ENCODE results near the gene ETV5. TPM values are rescaled to one million over a fixed set of nuclear protein-coding genes. Genes with fewer than 3 reads are reported as not detected.

Gene ETV5
- total and polyA plus RNA-seq, 2 donors (not counting 1 experiment from before 2014, with no cell fraction given) = 0.12 to 0.74 TPM

DNA sequence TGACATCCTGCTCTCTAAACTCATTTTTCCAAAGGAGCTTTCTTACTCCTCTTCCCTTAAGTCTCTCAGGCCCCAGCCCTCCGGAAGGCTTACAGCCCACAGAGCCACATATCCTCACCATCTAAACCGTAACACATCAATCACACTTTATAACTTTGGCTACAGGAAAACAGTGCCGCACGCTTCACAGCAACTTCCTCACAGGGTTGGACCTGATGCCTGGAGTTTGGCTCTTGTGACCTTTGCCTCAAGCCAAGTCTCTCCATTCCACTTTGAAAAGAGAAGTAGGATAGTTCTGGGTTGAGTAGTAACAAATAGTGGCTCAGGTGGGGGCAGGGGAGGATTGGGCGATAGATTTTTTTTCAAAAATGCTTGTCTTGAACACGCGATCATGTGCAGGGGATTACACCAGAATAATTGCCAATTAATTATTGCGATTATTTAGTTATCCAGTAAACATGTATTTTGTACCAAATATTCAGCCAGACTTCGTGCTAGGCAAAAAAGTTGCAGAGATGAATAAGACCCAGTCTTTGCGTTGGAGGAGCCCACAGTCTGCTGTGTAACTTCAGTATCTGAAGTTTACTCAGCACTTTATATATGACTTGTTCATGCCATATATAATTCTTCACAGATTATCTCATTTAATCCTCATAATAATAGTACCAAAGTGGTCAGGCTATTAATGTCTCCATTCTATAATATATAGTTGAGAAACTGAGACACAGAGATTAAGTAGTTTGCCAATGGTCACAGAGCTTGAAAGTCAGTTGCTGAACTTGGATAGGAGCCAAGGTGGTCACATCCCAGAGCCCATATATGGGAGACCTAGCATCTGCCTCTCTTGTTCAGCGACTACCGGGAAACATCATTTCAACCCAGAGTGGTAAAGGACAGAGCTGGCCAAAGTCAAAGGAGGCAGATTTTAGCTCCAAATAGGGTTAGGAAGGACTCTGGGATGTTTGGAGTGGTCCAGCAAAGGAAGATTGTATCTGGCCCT, 2.4 kb upstream of the ETV5 start:
- no peak overlapping the region for H3K4me3 ChIP-seq (ENCODE audit: control extremely low read depth in 1 of 5, extremely low read depth in 1 of 5, insufficient read depth in 1 of 5, low read depth in 2 of 5, low read length in 4 of 5)
- H3K27ac ChIP-seq (ENCODE audit: low read length in 2 of 2) = no peak overlapping the region
- Mint-ChIP-seq H3K4me1 (peaks cover 37% of the 10 kb centered on the region), H3K27ac (no peak overlapping the region), H3K27me3 (peaks cover 66% of the 10 kb centered on the region), H3K4me3 (peak overlapping the region; percentile 54), H3K9me3 (ENCODE audit: insufficient read depth) (no peaks in the 10 kb centered on the region)
- TF ChIP-seq EZH2 (IDR thresholded peaks at IDR 0.05; ENCODE audit: borderline replicate concordance, insufficient read depth, low read depth, low read length, poor library complexity, severe bottlenecking) = no peak
- TF ChIP-seq, protein P1, sequence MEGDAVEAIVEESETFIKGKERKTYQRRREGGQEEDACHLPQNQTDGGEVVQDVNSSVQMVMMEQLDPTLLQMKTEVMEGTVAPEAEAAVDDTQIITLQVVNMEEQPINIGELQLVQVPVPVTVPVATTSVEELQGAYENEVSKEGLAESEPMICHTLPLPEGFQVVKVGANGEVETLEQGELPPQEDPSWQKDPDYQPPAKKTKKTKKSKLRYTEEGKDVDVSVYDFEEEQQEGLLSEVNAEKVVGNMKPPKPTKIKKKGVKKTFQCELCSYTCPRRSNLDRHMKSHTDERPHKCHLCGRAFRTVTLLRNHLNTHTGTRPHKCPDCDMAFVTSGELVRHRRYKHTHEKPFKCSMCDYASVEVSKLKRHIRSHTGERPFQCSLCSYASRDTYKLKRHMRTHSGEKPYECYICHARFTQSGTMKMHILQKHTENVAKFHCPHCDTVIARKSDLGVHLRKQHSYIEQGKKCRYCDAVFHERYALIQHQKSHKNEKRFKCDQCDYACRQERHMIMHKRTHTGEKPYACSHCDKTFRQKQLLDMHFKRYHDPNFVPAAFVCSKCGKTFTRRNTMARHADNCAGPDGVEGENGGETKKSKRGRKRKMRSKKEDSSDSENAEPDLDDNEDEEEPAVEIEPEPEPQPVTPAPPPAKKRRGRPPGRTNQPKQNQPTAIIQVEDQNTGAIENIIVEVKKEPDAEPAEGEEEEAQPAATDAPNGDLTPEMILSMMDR (IDR thresholded peaks at IDR 0.05) = no peak
- no peaks in the 10 kb centered on the region for H3K79me2 ChIP-seq (ENCODE audit: control insufficient read depth, insufficient read depth, low read length)
- CTCF ChIA-PET = interaction anchor here (0.7 to 1.4 kb wide), 3 partner anchors 134 to 431 kb away, joined by 3 to 4 read pairs (median 3); no protein-coding TSS in a partner anchor
- no peak overlapping the region for H2AFZ ChIP-seq (ENCODE audit: insufficient read depth, low read depth, low read length, poor library complexity, severe bottlenecking)
- H3K9ac ChIP-seq (ENCODE audit: low read length) = no peak overlapping the region
- DNase-seq (peak; percentile 36), ATAC-seq (ENCODE audit: low read depth) (no peak)
- peaks cover 2 to 87% (median 43%) of the 10 kb centered on the region in 4 experiments for H3K27me3 ChIP-seq (replicated peaks in 1 of 4; ENCODE audit: control extremely low read depth in 1 of 4, control insufficient read depth in 3 of 4, insufficient read depth in 4 of 4, low read length in 3 of 4)
- peaks cover 0 to 11% (median 0%) of the 10 kb centered on the region in 3 donors for H3K9me3 ChIP-seq (ENCODE audit: control extremely low read depth in 1 of 3, control insufficient read depth in 2 of 3, insufficient read depth in 1 of 3, low read length in 2 of 3)
- peaks cover 32 to 41% of the 10 kb centered on the region in 2 donors for H3K4me1 ChIP-seq (ENCODE audit: control insufficient read depth in 2 of 2, insufficient read depth in 2 of 2, low read length in 2 of 2)
- H3K4me2 ChIP-seq (replicated peaks; ENCODE audit: low read depth, low read length, poor library complexity, severe bottlenecking) = peak overlapping the region; percentile 90
- H3K36me3 ChIP-seq (replicated peaks in 1 of 2; ENCODE audit: control extremely low read depth in 1 of 2, control insufficient read depth in 1 of 2, extremely low read depth in 1 of 2, insufficient read depth in 2 of 2, low read length in 1 of 2) = no peaks in the 10 kb centered on the region
- no peaks in the 10 kb centered on the region for H4K20me1 ChIP-seq (ENCODE audit: control insufficient read depth, insufficient read depth, low read length, poor library complexity, severe bottlenecking)
- intact Hi-C loops (cut with micrococcal nuclease) = no loop called here
- POLR2A ChIA-PET = no interaction called here
- WGBS (ENCODE audit: insufficient coverage) = 40% methylated on average over 6 of the region's 12 CpGs
